NOMO-1 treated with DMSO at 0.1 percent for 48 hours (cell line): ENCODE results near the gene OPCML.

Source experiments
- DNase-seq: peaks from one replicate; lab custom pipeline; 2025; ENCODE audit not compliant: unreplicated experiment; lab: John Stamatoyannopoulos, UW

Gene OPCML

GRCh38 chr11:133238495-133238894 lies 293.8 kb downstream of the OPCML start:
- DNase-seq = no peak

GRCh38 chr11:133238027-133238426 lies 294.3 kb downstream of the OPCML start:
- no peak for DNase-seq

- no peak for DNase-seq
Observed at GRCh38 chr11:133235381-133235780, 296.9 kb downstream of the OPCML start.

DNA sequence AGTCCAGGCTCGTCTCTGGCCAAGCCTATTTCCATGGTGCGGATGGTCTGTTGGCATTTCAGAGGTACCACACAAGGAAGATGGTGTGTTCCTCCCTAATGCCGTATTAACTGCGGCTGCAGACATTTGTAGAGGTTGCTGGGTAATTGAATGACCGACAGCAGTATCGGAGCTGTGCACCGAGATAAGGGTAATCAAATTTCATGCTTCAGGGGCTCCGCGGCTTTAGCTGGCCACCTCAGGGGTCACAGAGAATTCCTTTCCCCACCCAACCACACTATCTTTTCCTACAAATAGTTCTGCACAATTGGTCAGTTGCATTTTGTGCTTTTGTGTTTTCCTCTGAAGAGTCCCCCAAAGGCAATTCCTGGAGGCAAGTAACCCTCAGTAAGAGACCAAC lies 297.4 kb downstream of the OPCML start:
- DNase-seq = no peak

GRCh38 chr11:133232665-133233064 lies 299.6 kb downstream of the OPCML start:
- DNase-seq = no peak

- no peak for DNase-seq
Observed at GRCh38 chr11:133230431-133230830, 301.9 kb downstream of the OPCML start.

DNA sequence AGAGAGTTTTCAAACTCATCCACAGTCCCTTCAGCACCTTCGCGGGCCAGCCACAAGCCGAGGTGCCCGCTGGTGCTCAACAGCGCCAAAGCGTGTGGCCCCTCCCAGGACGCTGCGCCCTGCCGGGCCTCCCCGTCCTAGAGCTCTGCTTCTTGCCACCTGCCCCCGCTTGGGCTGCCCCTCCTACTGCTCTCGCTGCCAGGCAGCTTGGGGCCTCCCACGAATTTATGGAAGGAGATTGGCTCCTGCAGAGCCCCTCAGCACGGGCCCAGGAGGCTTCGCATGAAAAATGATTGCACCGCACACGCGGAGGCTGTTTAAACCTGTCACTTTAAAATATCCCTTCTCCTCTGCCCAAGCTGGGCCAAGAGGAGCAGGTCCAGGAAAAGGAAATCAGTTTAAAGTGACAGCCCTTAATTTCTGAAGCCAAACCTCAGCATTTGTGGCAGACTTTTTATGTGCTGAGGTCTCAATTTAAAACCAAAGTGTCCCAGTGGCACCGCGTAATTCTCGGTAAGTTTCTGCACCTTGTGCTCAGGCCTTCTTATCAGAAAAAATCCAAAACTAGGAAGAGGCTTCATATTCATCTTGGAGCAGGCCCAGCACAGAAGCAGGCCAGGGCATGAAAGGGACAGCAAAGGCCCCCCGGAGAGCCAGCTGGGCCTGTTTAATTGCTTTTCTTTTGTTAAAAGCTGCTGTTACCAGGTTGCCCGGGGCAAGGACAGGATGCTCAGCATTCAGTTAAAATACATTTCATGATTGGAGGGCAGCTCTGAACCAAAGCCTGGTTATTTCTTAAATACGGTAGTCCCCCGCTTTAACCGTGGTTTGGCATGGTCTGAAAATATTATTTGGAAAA lies 303.6 kb downstream of the OPCML start:
- DNase-seq = no peak

DNA sequence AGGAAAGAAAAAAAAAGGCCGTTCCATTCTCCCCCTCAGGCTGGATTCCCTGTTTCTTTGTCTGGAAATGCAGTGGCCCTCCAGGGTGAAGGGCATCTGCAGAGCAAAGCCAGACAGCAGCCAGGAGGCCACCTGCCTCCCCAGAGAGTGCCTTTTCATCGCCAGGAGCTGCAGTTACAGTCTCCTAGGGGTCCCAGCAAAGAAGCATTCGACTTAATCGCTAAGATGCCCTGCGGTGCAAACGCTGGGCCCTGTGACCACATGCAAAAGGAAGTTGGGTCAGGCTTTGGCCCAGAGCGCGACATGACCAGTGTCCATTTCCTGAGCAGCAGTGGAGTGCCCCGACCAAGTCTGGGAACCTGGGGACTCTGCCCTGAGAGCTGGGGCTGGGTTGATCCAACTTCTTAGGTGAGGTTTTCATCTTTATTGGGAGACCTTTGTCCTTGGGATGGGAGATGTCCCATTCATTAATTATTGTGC lies 304.6 kb downstream of the OPCML start:
- DNase-seq = no peak

- DNase-seq = no peak
Observed at GRCh38 chr11:133224271-133224670, 308.0 kb downstream of the OPCML start.

DNA sequence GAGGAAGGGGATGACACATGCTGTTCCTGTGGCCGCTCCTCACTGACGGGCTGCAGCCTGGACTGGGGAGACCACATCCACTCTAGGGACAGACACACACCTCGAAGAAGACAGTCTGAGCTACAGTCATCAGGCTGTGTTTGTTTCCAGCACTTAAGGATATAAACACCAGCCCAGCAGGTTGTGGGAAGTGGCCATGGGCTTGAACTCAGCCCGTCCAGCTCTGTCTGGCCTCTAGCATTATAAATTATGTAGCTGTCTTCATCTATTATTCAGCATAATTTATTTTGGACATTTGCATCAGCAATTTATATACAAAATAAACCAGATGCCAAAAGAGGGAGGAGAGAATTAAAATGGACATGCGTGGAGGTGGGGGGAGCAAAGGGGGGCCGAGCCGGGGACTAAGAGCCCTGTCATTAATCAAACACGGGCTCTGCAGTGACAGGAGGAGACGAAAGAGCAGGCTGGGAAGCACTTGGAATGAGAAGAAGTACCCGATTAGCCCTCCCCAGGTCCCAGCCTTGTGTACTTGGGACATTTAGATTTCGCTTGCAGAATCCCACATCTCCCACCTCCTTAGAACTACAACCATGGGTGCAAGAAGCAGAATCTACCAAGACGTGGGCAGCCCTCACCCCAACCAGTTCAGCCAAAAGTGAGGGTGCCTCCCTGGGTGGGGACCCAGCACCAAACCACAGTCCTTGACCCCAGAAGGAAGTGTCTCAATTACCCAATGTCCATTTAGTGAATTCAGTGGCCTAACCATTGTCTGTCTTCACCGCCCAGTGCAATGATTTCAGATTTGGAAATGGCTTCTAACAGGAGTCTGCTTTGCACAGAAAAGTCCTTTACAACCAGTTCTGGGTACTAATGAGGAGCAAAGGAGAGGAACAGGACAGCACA lies 309.6 kb downstream of the OPCML start:
- no peak for DNase-seq

DNA sequence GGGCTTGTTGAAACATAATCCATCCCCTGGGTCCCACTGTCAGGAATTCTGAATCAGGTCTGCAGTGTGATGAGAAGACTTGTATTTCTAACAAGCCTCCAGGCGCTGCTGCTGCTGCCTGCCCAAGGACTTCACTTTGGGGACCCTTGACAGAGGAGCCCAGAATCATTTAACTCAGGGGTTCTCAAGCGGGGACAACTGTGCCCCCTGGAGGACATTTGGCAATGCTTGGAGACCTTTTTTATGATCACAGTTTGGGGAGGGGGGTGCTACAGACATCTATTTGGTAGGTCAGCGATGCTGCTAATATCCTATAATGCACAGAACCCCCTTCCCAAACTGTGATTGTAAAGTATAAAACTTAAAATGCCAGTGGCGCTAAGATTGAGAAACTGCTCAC lies 312.8 kb downstream of the OPCML start:
- DNase-seq = no peak

DNA sequence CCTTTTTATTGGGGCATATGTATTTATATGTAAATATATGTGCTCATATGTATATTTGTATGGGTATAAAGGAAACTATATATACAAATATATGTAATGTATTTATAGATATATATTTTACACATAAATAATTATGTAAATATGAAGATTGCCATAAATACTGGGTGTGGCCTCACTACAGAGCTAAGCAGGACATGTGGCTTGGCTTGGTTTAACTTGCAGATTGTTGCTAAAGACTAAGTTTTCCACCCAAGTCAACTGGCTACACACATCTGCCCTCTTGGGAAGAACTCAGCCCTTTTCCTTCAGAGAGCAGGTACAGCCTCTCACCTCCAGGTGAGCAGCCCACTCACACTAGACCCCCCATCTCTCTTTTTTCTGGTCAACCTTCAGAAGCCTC lies 315.5 kb downstream of the OPCML start:
- no peak for DNase-seq

- DNase-seq = no peak
Observed at GRCh38 chr11:133215596-133216230, 316.6 kb downstream of the OPCML start.

DNA sequence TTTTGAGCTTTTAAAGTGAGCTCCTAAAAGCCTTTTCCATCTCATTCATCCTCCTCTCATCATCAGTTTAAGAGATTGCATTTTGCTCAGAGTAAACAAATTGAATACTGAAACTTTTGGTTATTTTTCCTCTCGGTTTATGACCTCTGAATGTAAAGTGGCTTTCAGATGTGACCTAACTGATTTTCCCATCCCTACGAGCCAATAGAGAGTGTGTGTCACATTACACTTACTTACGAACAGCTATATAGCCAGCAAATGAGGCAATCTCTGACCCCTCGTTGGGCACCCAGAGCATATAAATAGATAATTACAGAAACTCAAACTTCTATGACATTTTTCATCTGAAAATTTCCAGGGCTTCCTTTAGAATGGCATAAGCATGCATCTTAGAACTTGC lies 317.7 kb downstream of the OPCML start:
- DNase-seq = no peak

- DNase-seq = no peak
Observed at GRCh38 chr11:133212201-133212600, 320.1 kb downstream of the OPCML start.

DNA sequence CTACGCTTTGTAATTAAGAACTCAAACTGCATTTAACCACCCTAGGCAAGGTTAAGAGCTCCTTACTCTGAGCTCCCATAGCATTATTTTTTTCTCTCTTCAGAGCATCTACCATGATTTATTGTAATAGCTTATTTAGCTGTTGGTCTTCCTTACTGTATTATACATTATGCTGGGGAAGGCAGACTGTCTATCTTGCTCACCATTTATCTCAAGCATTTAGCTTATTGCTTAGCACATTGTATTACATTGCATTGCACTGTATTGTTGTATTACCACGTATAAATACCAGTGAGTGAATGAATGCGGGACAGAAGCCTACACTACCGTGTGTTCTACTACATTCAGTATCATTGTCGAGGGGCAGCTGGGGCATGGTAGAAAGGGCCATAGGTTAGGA lies 324.3 kb downstream of the OPCML start:
- no peak for DNase-seq

DNA sequence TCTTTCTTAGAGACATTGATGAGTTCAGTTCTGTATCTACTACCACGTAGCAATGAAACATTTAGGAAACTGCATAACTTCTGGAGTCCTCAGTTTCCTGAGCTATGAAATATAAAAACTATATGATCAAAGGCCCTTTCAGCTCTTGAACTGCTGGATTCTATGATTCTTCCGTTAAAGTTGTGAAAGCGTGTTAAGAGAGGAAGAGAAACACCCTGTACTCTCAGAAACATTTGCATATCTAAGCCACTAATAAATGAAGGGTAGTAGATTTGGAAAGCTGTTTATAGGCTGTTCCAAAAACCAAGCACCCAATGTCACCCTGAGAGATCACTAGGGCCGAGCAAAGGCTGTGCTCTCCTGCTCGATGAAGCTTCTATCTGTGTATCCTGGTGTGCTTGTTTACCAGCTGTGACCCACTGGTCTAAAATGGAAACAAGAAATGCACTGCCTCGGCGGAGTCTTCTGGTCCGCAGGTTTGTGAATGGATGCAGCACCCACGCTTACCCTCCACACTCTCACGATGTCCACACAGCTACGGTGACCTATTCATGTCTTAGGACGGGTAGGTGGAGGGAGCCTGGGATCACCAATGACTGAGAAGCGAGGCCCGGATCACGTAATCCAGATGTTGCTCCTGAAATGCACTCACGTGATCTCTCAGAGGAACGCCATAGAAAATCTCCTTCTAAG lies 325.8 kb downstream of the OPCML start:
- peak; percentile 49 for DNase-seq

DNA sequence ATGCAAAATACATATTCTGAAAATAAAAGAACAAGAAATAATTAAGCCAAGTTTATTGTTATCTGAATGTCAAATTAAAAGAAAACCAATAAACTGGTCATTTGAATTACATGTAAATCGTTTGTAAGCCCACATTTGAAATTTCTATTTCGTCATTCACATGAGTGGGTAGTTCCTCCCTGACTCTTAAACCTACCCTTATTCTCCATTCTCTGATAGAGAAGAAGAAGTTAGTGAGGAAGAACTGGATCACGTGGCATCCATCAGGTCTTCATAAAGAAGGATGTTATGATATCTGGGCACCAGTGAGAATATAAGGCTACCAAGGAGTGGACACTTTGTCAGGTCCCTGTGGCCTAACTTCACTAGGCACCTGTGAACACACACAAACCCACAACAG lies 328.1 kb downstream of the OPCML start:
- DNase-seq = peak; percentile 29

GRCh38 chr11:133202816-133203215 lies 329.5 kb downstream of the OPCML start:
- DNase-seq = no peak

- no peak for DNase-seq
Observed at GRCh38 chr11:133198438-133198837, 333.9 kb downstream of the OPCML start.

GRCh38 chr11:133197425-133197824 lies 334.9 kb downstream of the OPCML start:
- no peak for DNase-seq
